Fibroblast of villous mesenchyme (primary cell): Measurements from ENCODE around the gene TIMP4. TPM values are rescaled to one million over a fixed set of nuclear protein-coding genes. Genes with fewer than 3 reads are reported as not detected.
A peak's percentile ranks its signal among the peaks of the same experiment; 100 is the strongest.

Experiments used
- DNase-seq: peaks from one replicate; pipeline ENCODE4 v3.0.0-alpha.2; 2010; ENCODE audit warnings: low read depth
- H3K4me3 ChIP-seq: 2 replicates; pipeline ENCODE4 v1.5.1; 2011; ENCODE audit warnings: low read depth, mild to moderate bottlenecking, low read length
- CTCF ChIP-seq: IDR thresholded peaks from 2 replicates; pipeline ENCODE4 v1.5.1; 2012; ENCODE audit warnings: low read depth, mild to moderate bottlenecking, low read length; ENCODE audit not compliant: insufficient read depth
- total RNA-seq: library from RNA; depleted of rRNA; stranded (reverse); fragments of >200 nt; gene quantifications from 2 replicates; pipeline ENCODE4 v1.2.3, GENCODE V29; 2012

Gene TIMP4
- total RNA-seq, 1 donor: 1.3 TPM

- no peak for TF ChIP-seq CTCF
- DNase-seq: no peak
- no peak overlapping the region for H3K4me3 ChIP-seq
These were observed 36.5 kb upstream of the TIMP4 start for GRCh38 chr3:12195231-12195630.

- TF ChIP-seq CTCF: peak; percentile 16
- H3K4me3 ChIP-seq: no peak overlapping the region
- DNase-seq: peak; percentile 50
These were observed 36.0 kb upstream of the TIMP4 start for GRCh38 chr3:12194669-12195161.

- no peak overlapping the region for H3K4me3 ChIP-seq
- TF ChIP-seq CTCF: no peak
- DNase-seq: peak; percentile 92
These were observed 35.5 kb upstream of the TIMP4 start for GRCh38 chr3:12194209-12194608.

GRCh38 chr3:12193485-12194165, 34.9 kb upstream of the TIMP4 start:
- H3K4me3 ChIP-seq: no peak overlapping the region
- peak; percentile 99 for DNase-seq
- no peak for TF ChIP-seq CTCF

GRCh38 chr3:12192655-12193484, 34.2 kb upstream of the TIMP4 start:
- DNase-seq: no peak
- H3K4me3 ChIP-seq: no peak overlapping the region
- TF ChIP-seq CTCF: no peak

GRCh38 chr3:12192173-12192572, 33.5 kb upstream of the TIMP4 start:
- H3K4me3 ChIP-seq: no peak overlapping the region
- no peak for TF ChIP-seq CTCF
- no peak for DNase-seq
